Keratinocyte (primary cell): Measurements from ENCODE around the gene ARHGDIA.

Source experiments
- CTCF ChIP-seq, 3 experiments: IDR thresholded peaks in 1 of 3; conservative IDR thresholded peaks in 1 of 3; optimal IDR thresholded peaks in 1 of 3; 2 replicates in 2 of 3; 3 replicates in 1 of 3; pipeline versions ENCODE3 to v1.5.1; 2011; ENCODE audit warnings: low read length in 3 of 3, mild to moderate bottlenecking in 3 of 3, moderate library complexity in 2 of 3, control low read depth in 1 of 3, inconsistent platforms in 1 of 3; ENCODE audit not compliant: insufficient read depth in 2 of 3; ENCODE audit errors: extremely low read depth in 1 of 3
- EZH2 ChIP-seq: IDR thresholded peaks from one replicate; pipeline ENCODE4 v1.6.1; 2012; ENCODE audit warnings: inconsistent platforms, mild to moderate bottlenecking, low read length, moderate library complexity

GRCh38 chr17:81843713-81844326, 27.3 kb downstream of the ARHGDIA start:
- no peak for TF ChIP-seq CTCF (optimal IDR thresholded peaks at IDR 0.05 in 1 of 3, IDR thresholded peaks at IDR 0.05 in 1 of 3, conservative IDR thresholded peaks at IDR 0.05 in 1 of 3; ENCODE audit: extremely low read depth in 1 of 3, insufficient read depth in 2 of 3, low read length in 3 of 3)
- TF ChIP-seq EZH2, result no peak
